OCI-LY3 (cell line): ENCODE data around the gene CUL1.

ENCODE experiments used
- H2AFZ ChIP-seq: fragments of 200-600, 300-600 bp; shearing (Covaris generic); 2 replicates; pipeline ENCODE4 v1.6.0; 2014; ENCODE audit warnings: antibody characterized with exemption, low read depth, low read length
- H3K27ac ChIP-seq: fragments of 200-600, 300-600 bp; sonication (generic); 2 replicates; pipeline ENCODE4 v1.5.1; 2014; ENCODE audit warnings: mild to moderate bottlenecking, low read length, moderate library complexity, mixed read lengths
- H3K27me3 ChIP-seq: fragments of 200-600, 300-600 bp; sonication (generic); 2 replicates; pipeline ENCODE4 v1.6.1; 2014; ENCODE audit warnings: low read depth, low read length, mixed read lengths
- H3K36me3 ChIP-seq: fragments of 200-600, 300-600 bp; sonication (generic); replicated peaks from 2 replicates; pipeline ENCODE3; 2014; ENCODE audit warnings: low read depth, low read length, mixed read lengths
- H3K4me1 ChIP-seq: fragments of 300-600, 200-600 bp; sonication (generic); 2 replicates; pipeline ENCODE4 v1.6.1; 2014; ENCODE audit warnings: low read length, mixed read lengths
- H3K4me2 ChIP-seq: fragments of 200-600, 300-600 bp; sonication (generic); 2 replicates; pipeline ENCODE4 v1.6.1; 2014; ENCODE audit warnings: low read length, mixed read lengths
- H3K4me3 ChIP-seq: fragments of 300-600, 200-600 bp; sonication (generic); 2 replicates; pipeline ENCODE4 v1.5.1; 2014; ENCODE audit warnings: antibody characterized with exemption, mild to moderate bottlenecking, low read length, moderate library complexity
- H3K79me2 ChIP-seq: fragments of 300-600, 200-600 bp; shearing (Covaris generic); 2 replicates; pipeline ENCODE4 v1.6.1; 2014; ENCODE audit warnings: mild to moderate bottlenecking, low read length, mixed read lengths
- H3K9ac ChIP-seq: fragments of 300-600, 200-600 bp; shearing (Covaris generic); 2 replicates; pipeline ENCODE4 v1.6.0; 2014; ENCODE audit warnings: mild to moderate bottlenecking, low read length, moderate library complexity
- H3K9me3 ChIP-seq: fragments of 200-600, 300-600 bp; shearing (Covaris generic); 2 replicates; pipeline ENCODE4 v1.6.1; 2014; ENCODE audit warnings: low read length, mixed read lengths; ENCODE audit not compliant: insufficient read depth
- H4K20me1 ChIP-seq: fragments of 200-600, 300-600 bp; sonication (generic); 2 replicates; pipeline ENCODE4 v1.6.1; 2016; ENCODE audit warnings: low read length, mixed read lengths; ENCODE audit not compliant: insufficient read depth
- EZH2phosphoT487 ChIP-seq: fragments of 200-600 bp; shearing (Covaris generic); IDR thresholded peaks from 2 replicates; pipeline ENCODE4 v1.6.1; 2018; ENCODE audit warnings: antibody characterized with exemption, mixed run types, low read depth
- TF ChIP-seq, protein P1 (sequence below): fragments of 200-600, 300-600 bp; sonication (generic); IDR thresholded peaks from 2 replicates; pipeline ENCODE4 v1.5.1; 2014; ENCODE audit warnings: antibody characterized with exemption, low read length, low read depth

CUL1 gene

DNA sequence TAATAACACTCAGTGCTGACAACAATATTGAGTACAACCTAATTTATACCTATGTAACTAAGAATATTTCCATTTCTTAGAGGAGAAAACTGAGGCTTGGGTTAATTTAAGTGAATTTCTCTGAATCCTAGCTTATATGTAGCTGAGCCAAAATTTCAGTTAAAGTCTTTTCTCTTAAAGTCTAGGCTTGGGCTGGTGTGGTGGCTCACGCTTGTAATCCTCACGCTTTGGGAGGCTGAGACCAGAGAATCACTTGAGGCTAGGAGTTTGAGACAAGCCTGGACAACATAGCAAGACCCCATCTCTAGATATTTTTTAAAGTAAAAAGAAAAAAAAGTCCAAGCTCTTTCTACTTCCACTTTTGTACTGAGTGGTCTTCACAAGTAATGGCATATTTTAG, 92.1 kb downstream of the CUL1 start:
- no peak overlapping the region for H3K27ac ChIP-seq
- no peak for TF ChIP-seq EZH2phosphoT487
- TF ChIP-seq, protein P1, sequence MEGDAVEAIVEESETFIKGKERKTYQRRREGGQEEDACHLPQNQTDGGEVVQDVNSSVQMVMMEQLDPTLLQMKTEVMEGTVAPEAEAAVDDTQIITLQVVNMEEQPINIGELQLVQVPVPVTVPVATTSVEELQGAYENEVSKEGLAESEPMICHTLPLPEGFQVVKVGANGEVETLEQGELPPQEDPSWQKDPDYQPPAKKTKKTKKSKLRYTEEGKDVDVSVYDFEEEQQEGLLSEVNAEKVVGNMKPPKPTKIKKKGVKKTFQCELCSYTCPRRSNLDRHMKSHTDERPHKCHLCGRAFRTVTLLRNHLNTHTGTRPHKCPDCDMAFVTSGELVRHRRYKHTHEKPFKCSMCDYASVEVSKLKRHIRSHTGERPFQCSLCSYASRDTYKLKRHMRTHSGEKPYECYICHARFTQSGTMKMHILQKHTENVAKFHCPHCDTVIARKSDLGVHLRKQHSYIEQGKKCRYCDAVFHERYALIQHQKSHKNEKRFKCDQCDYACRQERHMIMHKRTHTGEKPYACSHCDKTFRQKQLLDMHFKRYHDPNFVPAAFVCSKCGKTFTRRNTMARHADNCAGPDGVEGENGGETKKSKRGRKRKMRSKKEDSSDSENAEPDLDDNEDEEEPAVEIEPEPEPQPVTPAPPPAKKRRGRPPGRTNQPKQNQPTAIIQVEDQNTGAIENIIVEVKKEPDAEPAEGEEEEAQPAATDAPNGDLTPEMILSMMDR: no peak
- H3K27me3 ChIP-seq: no peaks in the 10 kb centered on the region
- H3K79me2 ChIP-seq: no peaks in the 10 kb centered on the region
- H3K36me3 ChIP-seq: peaks cover 74% of the 10 kb centered on the region
- no peaks in the 10 kb centered on the region for H4K20me1 ChIP-seq
- H2AFZ ChIP-seq: no peak overlapping the region
- H3K9me3 ChIP-seq: no peaks in the 10 kb centered on the region
- no peak overlapping the region for H3K9ac ChIP-seq
- H3K4me1 ChIP-seq: 0 out of 2 replicates have a peak, but pooled peaks cover 4% of the 10 kb centered on the region
- H3K4me3 ChIP-seq: no peak overlapping the region
- H3K4me2 ChIP-seq: no peak overlapping the region

DNA sequence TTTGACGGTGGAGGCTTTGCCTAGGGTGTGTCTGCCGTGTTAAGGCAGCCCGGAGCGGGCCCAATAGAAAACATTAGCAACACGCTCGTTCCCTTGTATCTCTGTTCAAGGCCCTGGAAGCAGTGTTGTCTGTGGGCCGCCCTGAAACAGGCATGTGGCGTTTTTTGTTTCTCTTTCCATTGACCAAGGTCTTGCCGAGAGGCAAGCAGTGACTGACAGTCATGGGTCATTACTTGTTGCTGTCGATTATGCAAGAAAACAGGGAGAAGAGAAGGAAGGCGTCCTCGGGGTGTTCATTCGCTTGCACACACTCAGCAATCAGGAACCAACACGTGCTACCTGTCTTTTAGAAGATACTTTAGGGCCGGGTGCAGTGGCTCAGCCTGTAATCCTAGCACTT, 92.8 kb downstream of the CUL1 start:
- Histone ChIP-seq H3K4me1 (0 out of 2 replicates have a peak, but pooled peaks cover 2% of the 10 kb centered on the region), H3K9ac (no peak overlapping the region), H3K27ac (no peak overlapping the region), H3K36me3 (peaks cover 71% of the 10 kb centered on the region), H3K4me3 (no peak overlapping the region), H3K79me2 (no peaks in the 10 kb centered on the region), H3K27me3 (no peaks in the 10 kb centered on the region), H3K4me2 (no peak overlapping the region), H3K9me3 (no peaks in the 10 kb centered on the region), H4K20me1 (no peaks in the 10 kb centered on the region), H2AFZ (no peak overlapping the region)
- TF ChIP-seq EZH2phosphoT487: no peak
- TF ChIP-seq, protein P1: no peak

DNA sequence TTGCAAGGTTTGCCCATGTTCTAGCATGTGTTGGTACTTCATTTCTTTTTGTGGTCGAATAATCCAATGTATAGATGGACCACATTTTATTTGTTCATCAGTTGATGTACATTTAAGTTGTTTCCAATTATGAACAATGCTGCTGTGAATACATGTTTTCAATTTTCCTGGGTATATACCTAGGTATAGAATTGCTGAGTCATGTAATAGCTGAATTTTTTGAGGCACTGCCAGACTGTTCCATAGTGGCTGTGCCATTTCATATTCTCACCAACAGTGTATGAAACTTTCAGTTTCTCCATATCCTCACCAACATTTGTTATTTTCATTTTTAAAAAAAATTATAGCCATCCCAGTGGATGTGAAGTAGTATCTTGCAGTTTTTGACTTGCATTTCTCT, 94.9 kb downstream of the CUL1 start:
- H3K79me2 ChIP-seq: no peaks in the 10 kb centered on the region
- TF ChIP-seq, protein P1: no peak
- no peak for TF ChIP-seq EZH2phosphoT487
- peaks cover 73% of the 10 kb centered on the region for H3K36me3 ChIP-seq

DNA sequence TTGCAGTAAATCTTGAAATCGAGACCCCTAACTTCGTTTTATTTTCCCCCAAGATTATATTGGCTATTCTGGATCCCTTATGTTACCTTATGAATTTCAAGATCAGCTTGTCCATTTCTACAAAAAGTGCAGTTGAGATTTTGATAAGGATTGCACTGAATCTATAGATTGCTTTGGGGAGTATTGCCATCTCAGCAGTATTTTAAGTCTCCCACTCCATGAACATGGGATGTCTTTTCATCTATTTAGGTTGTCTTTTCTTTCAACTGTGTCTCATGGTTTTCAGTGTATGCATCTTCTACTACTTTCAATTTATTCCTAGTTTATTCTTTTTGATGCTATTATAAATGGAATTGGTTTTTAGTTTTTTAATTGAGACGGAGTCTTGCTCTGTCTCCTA, 95.8 kb downstream of the CUL1 start:
- H3K4me1 ChIP-seq: peaks cover under 1% of the 10 kb centered on the region; the same call in 1 of the 2 replicates
- no peaks in the 10 kb centered on the region for H3K27me3 ChIP-seq
- H3K4me3 ChIP-seq: no peak overlapping the region
- H2AFZ ChIP-seq: no peak overlapping the region
- H3K9ac ChIP-seq: no peak overlapping the region
- no peak overlapping the region for H3K27ac ChIP-seq
- peaks cover 73% of the 10 kb centered on the region for H3K36me3 ChIP-seq
- no peak overlapping the region for H3K4me2 ChIP-seq
- H4K20me1 ChIP-seq: no peaks in the 10 kb centered on the region
- no peaks in the 10 kb centered on the region for H3K79me2 ChIP-seq
- H3K9me3 ChIP-seq: no peaks in the 10 kb centered on the region
- TF ChIP-seq, protein P1: no peak
- TF ChIP-seq EZH2phosphoT487: no peak

More for the DNA sequence above, 94.9 kb downstream of the CUL1 start:
- H3K4me2 ChIP-seq: no peak overlapping the region
- H3K4me3 ChIP-seq: no peak overlapping the region
- no peaks in the 10 kb centered on the region for H3K27me3 ChIP-seq
- H3K9ac ChIP-seq: no peak overlapping the region
- no peak overlapping the region for H3K27ac ChIP-seq
- no peaks in the 10 kb centered on the region for H3K9me3 ChIP-seq
- no peaks in the 10 kb centered on the region for H4K20me1 ChIP-seq
- no peak overlapping the region for H2AFZ ChIP-seq
- H3K4me1 ChIP-seq: no peaks in the 10 kb centered on the region
